ENCODE measurements around the gene PDE7B.

GRCh38 chr6:135851442-135852271 lies at the start of gene PDE7B:
- TF ChIP-seq CTCF (optimal IDR thresholded peaks at IDR 0.05 in 1 of 3, IDR thresholded peaks at IDR 0.05 in 1 of 3, conservative IDR thresholded peaks at IDR 0.05 in 1 of 3; ENCODE audit: extremely low read depth in 1 of 3, insufficient read depth in 2 of 3, low read length in 3 of 3) (no peak), EZH2 (IDR thresholded peaks at IDR 0.05; ENCODE audit: low read length) (no peak)
